ENCODE measurements around the gene PCOLCE2. TPM values are rescaled to one million over a fixed set of nuclear protein-coding genes. Genes with fewer than 3 reads are reported as not detected.
"Not testable (repeated sequence)": the region's sequence is repeated elsewhere in the genome, so short reads cannot be mapped to it uniquely, and the experiment has no call there.

The PCOLCE2 gene
- total and polyA plus RNA-seq, 10 of the 15 experiments (the other 5 are each of a cell fraction or from before 2014, with no cell fraction given) = 0.11 to 7.6 (median 0.40) TPM

DNA sequence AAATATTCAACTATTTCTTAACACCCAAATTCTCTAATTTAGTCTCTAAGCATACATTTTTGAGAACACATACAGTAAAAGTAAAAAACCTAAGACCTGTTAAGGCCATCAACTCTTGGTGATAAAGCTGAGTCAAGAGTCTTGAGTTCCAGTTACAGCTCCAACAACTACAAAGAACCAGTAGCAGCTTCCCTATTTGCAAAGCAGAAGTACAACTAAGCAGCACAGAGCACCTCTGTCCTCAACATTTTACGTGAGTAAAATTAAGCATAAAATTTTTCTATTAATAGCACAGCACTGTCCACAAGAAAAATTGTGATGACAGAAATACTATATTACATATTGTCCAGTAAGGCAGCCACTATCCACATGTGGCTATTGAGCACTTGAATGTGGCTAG, 4.4 kb downstream of the PCOLCE2 start:
- POLR2A ChIA-PET = interaction anchor here (0.9 kb wide), 1 partner anchor 32 kb away, joined by 3 read pairs; no protein-coding TSS in a partner anchor

DNA sequence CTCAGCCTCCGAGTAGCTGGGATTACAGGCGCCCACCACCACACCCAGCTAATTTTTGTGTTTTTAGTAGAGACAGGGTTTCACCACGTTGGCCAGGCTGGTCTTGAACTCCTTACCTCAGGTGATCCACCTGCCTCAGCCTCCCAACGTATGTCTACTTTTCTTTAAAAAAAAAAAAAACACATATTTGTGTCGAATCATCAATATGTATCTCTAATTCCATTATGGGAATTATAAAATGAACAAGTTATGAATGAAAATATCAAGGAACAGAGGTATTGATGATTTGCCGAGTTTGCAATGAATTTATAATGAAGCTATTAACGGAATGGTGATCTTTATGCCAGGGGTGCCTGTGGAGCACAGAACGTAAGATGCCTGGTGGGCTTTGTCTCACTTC, 5.3 kb downstream of the PCOLCE2 start:
- intact Hi-C loops (cut with micrococcal nuclease; ENCODE audit: unreplicated experiment); H2AFZ ChIP-seq (ENCODE audit: control insufficient read depth, low read depth, low read length); FAIRE-seq; H3K9ac ChIP-seq (ENCODE audit: control insufficient read depth, insufficient read depth, low read length); H3K4me3 ChIP-seq; H3K27ac ChIP-seq (ENCODE audit: control insufficient read depth, insufficient read depth); H3K79me2 ChIP-seq (ENCODE audit: control insufficient read depth, insufficient read depth, low read length); H4K20me1 ChIP-seq (ENCODE audit: control insufficient read depth, insufficient read depth); POLR2A ChIA-PET; RAD21 ChIA-PET (ENCODE audit: unreplicated experiment); H3K4me1 ChIP-seq (ENCODE audit: control insufficient read depth, insufficient read depth, low read length); DNase-seq (ENCODE audit: low read depth, low spot score); H3K36me3 ChIP-seq (ENCODE audit: control insufficient read depth in 2 of 2, insufficient read depth in 2 of 2, low read length in 1 of 2); BruUV-seq (replicated peaks); ATAC-seq; in situ Hi-C loops (cut with MboI); H3K4me2 ChIP-seq (ENCODE audit: control insufficient read depth, insufficient read depth); H3K9me3 ChIP-seq (replicated peaks; ENCODE audit: control insufficient read depth, insufficient read depth, low read length): not testable (repeated sequence)
- CTCF ChIA-PET = interaction anchor here (0.6 to 0.8 kb wide), 2 partner anchors 17 to 1672 kb away, joined by 4 read pairs; no protein-coding TSS in a partner anchor
- SMC1A ChIA-PET (ENCODE audit: uncharacterized antibody, unreplicated experiment) = interaction anchor here (0.6 to 1.0 kb wide), 2 partner anchors 30 to 102 kb away, joined by 3 read pairs; no protein-coding TSS in a partner anchor
- 19% methylated on average over 8 of the region's 8 CpGs for WGBS (ENCODE audit: insufficient coverage, insufficient replicate concordance, low lambda C conversion rate, missing lambda C conversion rate)
- H3K27me3 ChIP-seq (replicated peaks in 1 of 2; ENCODE audit: control insufficient read depth in 2 of 2, insufficient read depth in 2 of 2, low read length in 1 of 2) = peaks cover 4 to 12% of the 10 kb centered on the region in 2 experiments

More for the DNA sequence above, 4.4 kb downstream of the PCOLCE2 start:
- SMC1A ChIA-PET (ENCODE audit: uncharacterized antibody, unreplicated experiment) = no interaction called here
- ATAC-seq (no peak), FAIRE-seq (no peak), DNase-seq (ENCODE audit: low read depth, low spot score) (no peak)
- no peak for TF ChIP-seq YBX1 (IDR thresholded peaks at IDR 0.05)
- no peak for TF ChIP-seq ZNF622 (IDR thresholded peaks at IDR 0.05)
- TF ChIP-seq RAD21 (IDR thresholded peaks at IDR 0.05; ENCODE audit: insufficient read depth, low read depth, low read length) = no peak
- TF ChIP-seq SP1 (IDR thresholded peaks at IDR 0.05; ENCODE audit: low read depth, low read length) = no peak
- TF ChIP-seq MTA3 (IDR thresholded peaks at IDR 0.05; ENCODE audit: borderline replicate concordance, low read length) = no peak
- no peak for TF ChIP-seq IRF4 (IDR thresholded peaks at IDR 0.05; ENCODE audit: low read depth, low read length)
- no peak for TF ChIP-seq POLR2AphosphoS2 (IDR thresholded peaks at IDR 0.05; ENCODE audit: low read depth, low read length)
- no peak for TF ChIP-seq LARP7 (IDR thresholded peaks at IDR 0.05)
- TF ChIP-seq, protein P1, sequence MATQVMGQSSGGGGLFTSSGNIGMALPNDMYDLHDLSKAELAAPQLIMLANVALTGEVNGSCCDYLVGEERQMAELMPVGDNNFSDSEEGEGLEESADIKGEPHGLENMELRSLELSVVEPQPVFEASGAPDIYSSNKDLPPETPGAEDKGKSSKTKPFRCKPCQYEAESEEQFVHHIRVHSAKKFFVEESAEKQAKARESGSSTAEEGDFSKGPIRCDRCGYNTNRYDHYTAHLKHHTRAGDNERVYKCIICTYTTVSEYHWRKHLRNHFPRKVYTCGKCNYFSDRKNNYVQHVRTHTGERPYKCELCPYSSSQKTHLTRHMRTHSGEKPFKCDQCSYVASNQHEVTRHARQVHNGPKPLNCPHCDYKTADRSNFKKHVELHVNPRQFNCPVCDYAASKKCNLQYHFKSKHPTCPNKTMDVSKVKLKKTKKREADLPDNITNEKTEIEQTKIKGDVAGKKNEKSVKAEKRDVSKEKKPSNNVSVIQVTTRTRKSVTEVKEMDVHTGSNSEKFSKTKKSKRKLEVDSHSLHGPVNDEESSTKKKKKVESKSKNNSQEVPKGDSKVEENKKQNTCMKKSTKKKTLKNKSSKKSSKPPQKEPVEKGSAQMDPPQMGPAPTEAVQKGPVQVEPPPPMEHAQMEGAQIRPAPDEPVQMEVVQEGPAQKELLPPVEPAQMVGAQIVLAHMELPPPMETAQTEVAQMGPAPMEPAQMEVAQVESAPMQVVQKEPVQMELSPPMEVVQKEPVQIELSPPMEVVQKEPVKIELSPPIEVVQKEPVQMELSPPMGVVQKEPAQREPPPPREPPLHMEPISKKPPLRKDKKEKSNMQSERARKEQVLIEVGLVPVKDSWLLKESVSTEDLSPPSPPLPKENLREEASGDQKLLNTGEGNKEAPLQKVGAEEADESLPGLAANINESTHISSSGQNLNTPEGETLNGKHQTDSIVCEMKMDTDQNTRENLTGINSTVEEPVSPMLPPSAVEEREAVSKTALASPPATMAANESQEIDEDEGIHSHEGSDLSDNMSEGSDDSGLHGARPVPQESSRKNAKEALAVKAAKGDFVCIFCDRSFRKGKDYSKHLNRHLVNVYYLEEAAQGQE (IDR thresholded peaks at IDR 0.05; ENCODE audit: low read depth, low read length) = no peak
- no peak for TF ChIP-seq RBBP5 (conservative IDR thresholded peaks at IDR 0.05)
- TF ChIP-seq, protein P2, sequence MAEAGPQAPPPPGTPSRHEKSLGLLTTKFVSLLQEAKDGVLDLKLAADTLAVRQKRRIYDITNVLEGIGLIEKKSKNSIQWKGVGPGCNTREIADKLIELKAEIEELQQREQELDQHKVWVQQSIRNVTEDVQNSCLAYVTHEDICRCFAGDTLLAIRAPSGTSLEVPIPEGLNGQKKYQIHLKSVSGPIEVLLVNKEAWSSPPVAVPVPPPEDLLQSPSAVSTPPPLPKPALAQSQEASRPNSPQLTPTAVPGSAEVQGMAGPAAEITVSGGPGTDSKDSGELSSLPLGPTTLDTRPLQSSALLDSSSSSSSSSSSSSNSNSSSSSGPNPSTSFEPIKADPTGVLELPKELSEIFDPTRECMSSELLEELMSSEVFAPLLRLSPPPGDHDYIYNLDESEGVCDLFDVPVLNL (IDR thresholded peaks at IDR 0.05; ENCODE audit: low read depth, low read length) = no peak
- no peak for TF ChIP-seq SMC3 (IDR thresholded peaks at IDR 0.05; ENCODE audit: borderline replicate concordance, low read length)
- WGBS (ENCODE audit: insufficient coverage, insufficient replicate concordance, low lambda C conversion rate, missing lambda C conversion rate) = 0% methylated on average over 1 of the region's 1 CpG
- Histone ChIP-seq H4K20me1 (ENCODE audit: control insufficient read depth, insufficient read depth) (no peaks in the 10 kb centered on the region), H3K9ac (ENCODE audit: control insufficient read depth, insufficient read depth, low read length) (no peak overlapping the region), H2AFZ (ENCODE audit: control insufficient read depth, low read depth, low read length) (no peak overlapping the region), H3K4me2 (ENCODE audit: control insufficient read depth, insufficient read depth) (no peak overlapping the region), H3K36me3 (ENCODE audit: control insufficient read depth in 2 of 2, insufficient read depth in 2 of 2, low read length in 1 of 2) (no peaks in the 10 kb centered on the region), H3K27me3 (replicated peaks in 1 of 2; ENCODE audit: control insufficient read depth in 2 of 2, insufficient read depth in 2 of 2, low read length in 1 of 2) (peaks cover 8 to 17% of the 10 kb centered on the region in 2 experiments), H3K27ac (ENCODE audit: control insufficient read depth, insufficient read depth) (no peak overlapping the region), H3K4me1 (ENCODE audit: control insufficient read depth, insufficient read depth, low read length) (no peaks in the 10 kb centered on the region), H3K79me2 (ENCODE audit: control insufficient read depth, insufficient read depth, low read length) (no peaks in the 10 kb centered on the region), H3K9me3 (replicated peaks; ENCODE audit: control insufficient read depth, insufficient read depth, low read length) (no peaks in the 10 kb centered on the region), H3K4me3 (no peak overlapping the region)
- CTCF ChIA-PET = no interaction called here
- RAD21 ChIA-PET (ENCODE audit: unreplicated experiment) = no interaction called here
- BruUV-seq (replicated peaks) = no TSS peak
- intact Hi-C loops (cut with micrococcal nuclease; ENCODE audit: unreplicated experiment) = no loop called here
- in situ Hi-C loops (cut with MboI) = no loop called here

Data from GM12878 (cell line).